OCI-LY1 (cell line): ENCODE data around the gene APOBEC2.

Source experiments
- H2AFZ ChIP-seq: fragments of 200-600 bp; sonication (generic), shearing (Covaris generic); 2 replicates; pipeline ENCODE4 v1.6.0; 2014; ENCODE audit warnings: antibody characterized with exemption, mild to moderate bottlenecking, low read length
- H3F3A ChIP-seq: fragments of 200-600 bp; sonication (generic), shearing (Covaris generic); 2 replicates; pipeline ENCODE4 v1.6.0; 2014; ENCODE audit warnings: mild to moderate bottlenecking, antibody characterized with exemption, low read length, moderate library complexity; ENCODE audit not compliant: insufficient read depth
- H3K27ac ChIP-seq: fragments of 200-600 bp; sonication (generic); 2 replicates; pipeline ENCODE4 v1.5.1; 2014; ENCODE audit warnings: low read length, mixed run types, mild to moderate bottlenecking, low read depth; ENCODE audit not compliant: poor library complexity, severe bottlenecking
- H3K27me3 ChIP-seq: fragments of 200-600 bp; sonication (generic); 2 replicates; pipeline ENCODE4 v1.6.0; 2014; ENCODE audit warnings: antibody characterized with exemption, mild to moderate bottlenecking, low read length, moderate library complexity; ENCODE audit not compliant: insufficient read depth
- H3K36me3 ChIP-seq: fragments of 200-600 bp; sonication (generic); 2 replicates; pipeline ENCODE4 v1.6.1; 2014; ENCODE audit warnings: mild to moderate bottlenecking, antibody characterized with exemption, low read length, moderate library complexity, mixed read lengths; ENCODE audit not compliant: insufficient read depth
- H3K4me1 ChIP-seq: fragments of 200-600 bp; sonication (generic); 2 replicates; pipeline ENCODE4 v1.5.1; 2014; ENCODE audit warnings: mild to moderate bottlenecking, low read length, moderate library complexity; ENCODE audit not compliant: insufficient read depth, severe bottlenecking
- H3K4me2 ChIP-seq: fragments of 200-600 bp; sonication (generic), shearing (Covaris generic); 2 replicates; pipeline ENCODE4 v1.6.1; 2014; ENCODE audit warnings: low read length
- H3K4me3 ChIP-seq: fragments of 200-600 bp; sonication (generic); 2 replicates; pipeline ENCODE4 v1.5.1; 2014; ENCODE audit warnings: low read length, low read depth, mild to moderate bottlenecking, mixed read lengths; ENCODE audit not compliant: poor library complexity, severe bottlenecking
- H3K79me2 ChIP-seq: fragments of 200-600 bp; shearing (Covaris generic); 2 replicates; pipeline ENCODE4 v1.6.1; 2016; ENCODE audit warnings: mixed run types, low read length, mixed read lengths; ENCODE audit not compliant: insufficient read depth
- H3K9ac ChIP-seq: fragments of 200-600 bp; sonication (generic), shearing (Covaris generic); 2 replicates; pipeline ENCODE4 v1.6.1; 2014; ENCODE audit warnings: mild to moderate bottlenecking, low read length, mixed read lengths
- H3K9me2 ChIP-seq: fragments of 200-600 bp; sonication (generic), shearing (Covaris generic); 2 replicates; pipeline ENCODE4 v1.6.1; 2014; ENCODE audit warnings: low read depth, mild to moderate bottlenecking, low read length, mixed read lengths
- H3K9me3 ChIP-seq: fragments of 200-600 bp; shearing (Covaris generic); 2 replicates; pipeline ENCODE4 v1.6.1; 2014; ENCODE audit warnings: low read length, mixed read lengths
- H4K20me1 ChIP-seq: fragments of 200-600 bp; sonication (generic), shearing (Covaris generic); 2 replicates; pipeline ENCODE4 v1.6.0; 2016; ENCODE audit warnings: mild to moderate bottlenecking, low read length; ENCODE audit not compliant: insufficient read depth
- EZH2 ChIP-seq: fragments of 200-600 bp; sonication (generic), shearing (Covaris generic); IDR thresholded peaks from 2 replicates; pipeline ENCODE4 v1.8.0; 2017; ENCODE audit warnings: borderline replicate concordance, mixed run types, mild to moderate bottlenecking, antibody characterized with exemption, low read length, moderate library complexity, mixed read lengths
- TF ChIP-seq, protein P1 (sequence below): fragments of 200-600 bp; sonication (generic), shearing (Covaris generic); IDR thresholded peaks from 2 replicates; pipeline ENCODE4 v1.5.1; 2017; ENCODE audit warnings: mild to moderate bottlenecking, antibody characterized with exemption, low read length, moderate library complexity, mixed read lengths

The APOBEC2 gene

DNA sequence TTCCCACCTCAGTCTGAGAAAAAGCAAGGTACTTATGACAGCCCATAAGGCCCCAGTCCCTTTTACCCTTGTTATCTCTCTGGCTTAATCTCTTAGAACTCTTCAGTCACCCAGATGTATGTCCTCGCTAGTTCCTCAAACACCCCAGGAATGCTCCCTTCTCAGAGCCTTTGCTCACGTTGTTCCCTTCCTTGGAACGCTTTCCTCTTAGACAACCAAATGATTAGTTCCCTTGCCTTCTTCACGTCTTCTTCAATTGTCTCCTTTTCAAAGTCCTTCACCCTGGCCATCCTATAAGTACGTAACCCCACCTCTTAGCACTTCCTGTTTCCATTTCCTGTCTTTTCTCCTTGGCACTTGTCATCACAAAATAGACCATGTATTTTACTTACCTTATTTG is 1.1 kb upstream of the APOBEC2 start:
- Histone ChIP-seq H3K4me2 (peak overlapping the region; percentile 37), H3K9me3 (no peaks in the 10 kb centered on the region), H3K9me2 (no peaks in the 10 kb centered on the region), H3K27ac (peak overlapping the region; percentile 48), H4K20me1 (no peaks in the 10 kb centered on the region), H3K79me2 (no peaks in the 10 kb centered on the region), H3K27me3 (no peaks in the 10 kb centered on the region), H3F3A (no peaks in the 10 kb centered on the region), H3K4me3 (peak overlapping the region; percentile 18), H3K9ac (no peak overlapping the region), H2AFZ (peak overlapping the region; percentile 55; the same call in 1 of the 2 replicates), H3K36me3 (no peaks in the 10 kb centered on the region), H3K4me1 (peaks cover 28% of the 10 kb centered on the region)
- TF ChIP-seq EZH2 = no peak
- TF ChIP-seq, protein P1, sequence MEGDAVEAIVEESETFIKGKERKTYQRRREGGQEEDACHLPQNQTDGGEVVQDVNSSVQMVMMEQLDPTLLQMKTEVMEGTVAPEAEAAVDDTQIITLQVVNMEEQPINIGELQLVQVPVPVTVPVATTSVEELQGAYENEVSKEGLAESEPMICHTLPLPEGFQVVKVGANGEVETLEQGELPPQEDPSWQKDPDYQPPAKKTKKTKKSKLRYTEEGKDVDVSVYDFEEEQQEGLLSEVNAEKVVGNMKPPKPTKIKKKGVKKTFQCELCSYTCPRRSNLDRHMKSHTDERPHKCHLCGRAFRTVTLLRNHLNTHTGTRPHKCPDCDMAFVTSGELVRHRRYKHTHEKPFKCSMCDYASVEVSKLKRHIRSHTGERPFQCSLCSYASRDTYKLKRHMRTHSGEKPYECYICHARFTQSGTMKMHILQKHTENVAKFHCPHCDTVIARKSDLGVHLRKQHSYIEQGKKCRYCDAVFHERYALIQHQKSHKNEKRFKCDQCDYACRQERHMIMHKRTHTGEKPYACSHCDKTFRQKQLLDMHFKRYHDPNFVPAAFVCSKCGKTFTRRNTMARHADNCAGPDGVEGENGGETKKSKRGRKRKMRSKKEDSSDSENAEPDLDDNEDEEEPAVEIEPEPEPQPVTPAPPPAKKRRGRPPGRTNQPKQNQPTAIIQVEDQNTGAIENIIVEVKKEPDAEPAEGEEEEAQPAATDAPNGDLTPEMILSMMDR = no peak

DNA sequence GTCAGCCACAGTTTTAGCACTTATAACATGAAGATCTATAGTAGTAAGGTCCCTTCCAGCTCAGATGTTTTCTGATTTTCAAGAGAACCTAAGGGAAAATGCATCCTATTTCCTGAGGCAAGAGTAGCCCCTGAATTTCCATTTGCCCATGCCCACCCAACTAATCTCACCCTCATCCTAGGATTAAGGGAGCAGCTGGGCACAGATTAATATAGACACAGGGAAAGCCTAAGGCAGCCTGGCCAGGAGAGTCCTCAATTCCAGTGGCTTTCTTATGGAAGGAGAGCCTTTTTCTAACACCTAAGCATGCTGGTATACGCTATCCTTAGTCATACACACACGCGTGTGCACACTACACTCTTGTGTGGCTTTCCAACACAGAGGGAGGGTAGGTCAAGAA is 1.5 kb downstream of the APOBEC2 start:
- no peaks in the 10 kb centered on the region for H3K79me2 ChIP-seq
- no peaks in the 10 kb centered on the region for H4K20me1 ChIP-seq
- no peaks in the 10 kb centered on the region for H3K9me3 ChIP-seq
- H3K9me2 ChIP-seq = no peaks in the 10 kb centered on the region
- H2AFZ ChIP-seq = no peak overlapping the region
- H3K4me3 ChIP-seq = no peak overlapping the region
- no peaks in the 10 kb centered on the region for H3F3A ChIP-seq
- H3K36me3 ChIP-seq = no peaks in the 10 kb centered on the region
- no peak overlapping the region for H3K9ac ChIP-seq
- TF ChIP-seq, protein P1 = no peak
- no peak for TF ChIP-seq EZH2
- H3K4me2 ChIP-seq = no peak overlapping the region
- peaks cover 28% of the 10 kb centered on the region for H3K4me1 ChIP-seq
- no peak overlapping the region for H3K27ac ChIP-seq
- no peaks in the 10 kb centered on the region for H3K27me3 ChIP-seq

DNA sequence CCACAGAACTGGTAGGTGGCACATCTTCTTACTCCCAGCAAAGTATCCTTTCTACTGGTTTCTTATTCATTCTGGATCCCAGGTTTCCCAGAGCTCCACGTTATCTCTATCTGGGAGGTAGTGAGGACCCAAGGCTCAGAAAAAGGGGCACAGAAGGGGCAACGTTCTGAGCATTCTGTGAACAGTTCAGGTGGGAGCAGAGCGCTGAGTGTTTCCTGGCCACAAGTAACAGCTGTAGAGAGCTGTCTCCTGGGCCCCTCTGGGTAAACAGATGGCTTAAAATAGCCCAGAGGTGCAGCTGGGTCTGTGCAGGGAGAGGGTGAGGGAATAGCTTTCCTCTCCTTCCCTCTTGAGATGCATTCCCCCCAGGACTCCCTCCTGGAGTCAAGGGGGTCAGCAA is 2.1 kb downstream of the APOBEC2 start:
- no peak overlapping the region for H3K4me3 ChIP-seq
- H3K36me3 ChIP-seq = no peaks in the 10 kb centered on the region
- H3K9ac ChIP-seq = no peak overlapping the region
- no peaks in the 10 kb centered on the region for H4K20me1 ChIP-seq
- no peak overlapping the region for H3K4me2 ChIP-seq
- H3K79me2 ChIP-seq = no peaks in the 10 kb centered on the region
- H3K9me2 ChIP-seq = no peaks in the 10 kb centered on the region
- peak overlapping the region; percentile 21 for H3K27ac ChIP-seq
- no peaks in the 10 kb centered on the region for H3F3A ChIP-seq
- no peak overlapping the region for H2AFZ ChIP-seq
- TF ChIP-seq, protein P1 = no peak
- TF ChIP-seq EZH2 = no peak
- no peaks in the 10 kb centered on the region for H3K27me3 ChIP-seq
- no peaks in the 10 kb centered on the region for H3K9me3 ChIP-seq
- H3K4me1 ChIP-seq = peaks cover 28% of the 10 kb centered on the region
